ENCODE results near the gene AKAP3. TPM values are rescaled to one million over a fixed set of nuclear protein-coding genes. Genes with fewer than 3 reads are reported as not detected.

AKAP3 gene
- total RNA-seq: under 1 TPM; 0.39 to 0.83 (median 0.73) TPM

- peak; percentile 95 for DNase-seq (ENCODE audit: extremely low spot score)
- no peaks in the 10 kb centered on the region for H3K27me3 ChIP-seq
- intact Hi-C loops (cut with DNase I): loop anchor here (5.0 kb wide), 1 partner anchor 36 kb away; no protein-coding TSS in a partner anchor
- peaks cover 36 to 54% (median 43%) of the 10 kb centered on the region in 4 donors for H3K4me1 ChIP-seq
- WGBS: under 1% methylated on average over 33 of the region's 39 CpGs
- TF ChIP-seq POLR2AphosphoS5 (IDR thresholded peaks at IDR 0.05) (peak; percentile 77 to 93), POLR2A (IDR thresholded peaks at IDR 0.05; ENCODE audit: low read depth) (no peak)
- TF ChIP-seq, protein P1, sequence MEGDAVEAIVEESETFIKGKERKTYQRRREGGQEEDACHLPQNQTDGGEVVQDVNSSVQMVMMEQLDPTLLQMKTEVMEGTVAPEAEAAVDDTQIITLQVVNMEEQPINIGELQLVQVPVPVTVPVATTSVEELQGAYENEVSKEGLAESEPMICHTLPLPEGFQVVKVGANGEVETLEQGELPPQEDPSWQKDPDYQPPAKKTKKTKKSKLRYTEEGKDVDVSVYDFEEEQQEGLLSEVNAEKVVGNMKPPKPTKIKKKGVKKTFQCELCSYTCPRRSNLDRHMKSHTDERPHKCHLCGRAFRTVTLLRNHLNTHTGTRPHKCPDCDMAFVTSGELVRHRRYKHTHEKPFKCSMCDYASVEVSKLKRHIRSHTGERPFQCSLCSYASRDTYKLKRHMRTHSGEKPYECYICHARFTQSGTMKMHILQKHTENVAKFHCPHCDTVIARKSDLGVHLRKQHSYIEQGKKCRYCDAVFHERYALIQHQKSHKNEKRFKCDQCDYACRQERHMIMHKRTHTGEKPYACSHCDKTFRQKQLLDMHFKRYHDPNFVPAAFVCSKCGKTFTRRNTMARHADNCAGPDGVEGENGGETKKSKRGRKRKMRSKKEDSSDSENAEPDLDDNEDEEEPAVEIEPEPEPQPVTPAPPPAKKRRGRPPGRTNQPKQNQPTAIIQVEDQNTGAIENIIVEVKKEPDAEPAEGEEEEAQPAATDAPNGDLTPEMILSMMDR (IDR thresholded peaks at IDR 0.05): peak in 1 of 3 experiments; percentile 25
- H3K36me3 ChIP-seq: no peaks in the 10 kb centered on the region
- peak within 1 kb of the TSS; percentile 59 to 85 (median 73) for H3K4me3 ChIP-seq
- peak within 1 kb of the TSS; percentile 74 to 88 (median 86) for H3K27ac ChIP-seq (replicated peaks in 1 of 4)
- H3K9me3 ChIP-seq: no peaks in the 10 kb centered on the region
These were observed at the start of gene AKAP3, which contains the start of gene NDUFA9 for GRCh38 chr12:4648501-4649357. TSS of gene AKAP3 (minus strand) at chr12:4649051. CDS start at chr12:4638196, 10,855 bp downstream. TSS of gene NDUFA9 (plus strand) at chr12:4649114. CDS start at chr12:4649127, 13 bp downstream.

GRCh38 chr12:4690760-4691159 is 41.9 kb upstream of the AKAP3 start:
- TF ChIP-seq POLR2A (IDR thresholded peaks at IDR 0.05; ENCODE audit: low read depth) (no peak), POLR2AphosphoS5 (IDR thresholded peaks at IDR 0.05) (no peak), EP300 (IDR thresholded peaks at IDR 0.05) (no peak)
- TF ChIP-seq, protein P1 (IDR thresholded peaks at IDR 0.05): no peak
- no peaks in the 10 kb centered on the region for H3K9me3 ChIP-seq
- 94% methylated on average over 5 of the region's 5 CpGs for WGBS
- H3K4me1 ChIP-seq: no peaks in the 10 kb centered on the region
- H3K4me3 ChIP-seq: no peak overlapping the region
- no peak overlapping the region for H3K27ac ChIP-seq (replicated peaks in 1 of 4)
- H3K27me3 ChIP-seq: no peaks in the 10 kb centered on the region
- intact Hi-C loops (cut with DNase I): no loop called here
- DNase-seq (ENCODE audit: extremely low spot score): no peak
- H3K36me3 ChIP-seq: peaks cover 13 to 64% (median 44%) of the 10 kb centered on the region in 4 donors

- Histone ChIP-seq H3K36me3 (peaks cover 22 to 80% (median 75%) of the 10 kb centered on the region in 4 donors), H3K4me1 (no peaks in the 10 kb centered on the region), H3K27ac (replicated peaks in 1 of 4) (no peak overlapping the region), H3K27me3 (no peaks in the 10 kb centered on the region), H3K9me3 (no peaks in the 10 kb centered on the region), H3K4me3 (no peak overlapping the region)
- no peak for DNase-seq (ENCODE audit: extremely low spot score)
- 85% methylated on average over 8 of the region's 8 CpGs for WGBS
- TF ChIP-seq, protein P1 (IDR thresholded peaks at IDR 0.05): no peak
- no peak for TF ChIP-seq POLR2A (IDR thresholded peaks at IDR 0.05; ENCODE audit: low read depth)
- TF ChIP-seq POLR2AphosphoS5 (IDR thresholded peaks at IDR 0.05): no peak
- TF ChIP-seq EP300 (IDR thresholded peaks at IDR 0.05): no peak
- intact Hi-C loops (cut with DNase I): no loop called here
These were observed 36.5 kb upstream of the AKAP3 start for GRCh38 chr12:4685317-4685716.

GRCh38 chr12:4681732-4682131 is 32.9 kb upstream of the AKAP3 start:
- H3K9me3 ChIP-seq: no peaks in the 10 kb centered on the region
- DNase-seq (ENCODE audit: extremely low spot score): no peak
- H3K4me3 ChIP-seq: no peak overlapping the region
- no peak for TF ChIP-seq POLR2AphosphoS5 (IDR thresholded peaks at IDR 0.05)
- no peak for TF ChIP-seq POLR2A (IDR thresholded peaks at IDR 0.05; ENCODE audit: low read depth)
- no peak for TF ChIP-seq EP300 (IDR thresholded peaks at IDR 0.05)
- TF ChIP-seq, protein P1 (IDR thresholded peaks at IDR 0.05): no peak
- 63% methylated on average over 3 of the region's 3 CpGs for WGBS
- H3K4me1 ChIP-seq: no peaks in the 10 kb centered on the region
- intact Hi-C loops (cut with DNase I): no loop called here
- peaks cover 13 to 50% (median 49%) of the 10 kb centered on the region in 4 donors for H3K36me3 ChIP-seq
- H3K27ac ChIP-seq (replicated peaks in 1 of 4): no peak overlapping the region
- no peaks in the 10 kb centered on the region for H3K27me3 ChIP-seq
